GM21619 (cell line): ENCODE data around the gene SHROOM1.
A peak's percentile ranks its signal among the peaks of the same experiment; 100 is the strongest.

Experiments used
- ATAC-seq: cut with Tn5 transposase; IDR thresholded peaks from one replicate; pipeline ENCODE4 v1.9.1; 2021; ENCODE audit not compliant: unreplicated experiment

Gene SHROOM1

GRCh38 chr5:132826424-132827082, 3.9 kb downstream of the SHROOM1 start:
- no peak for ATAC-seq

- no peak for ATAC-seq
These were observed 4.5 kb downstream of the SHROOM1 start for GRCh38 chr5:132825834-132826391.

- no peak for ATAC-seq
These were observed 5.2 kb downstream of the SHROOM1 start for GRCh38 chr5:132825033-132825833.

DNA sequence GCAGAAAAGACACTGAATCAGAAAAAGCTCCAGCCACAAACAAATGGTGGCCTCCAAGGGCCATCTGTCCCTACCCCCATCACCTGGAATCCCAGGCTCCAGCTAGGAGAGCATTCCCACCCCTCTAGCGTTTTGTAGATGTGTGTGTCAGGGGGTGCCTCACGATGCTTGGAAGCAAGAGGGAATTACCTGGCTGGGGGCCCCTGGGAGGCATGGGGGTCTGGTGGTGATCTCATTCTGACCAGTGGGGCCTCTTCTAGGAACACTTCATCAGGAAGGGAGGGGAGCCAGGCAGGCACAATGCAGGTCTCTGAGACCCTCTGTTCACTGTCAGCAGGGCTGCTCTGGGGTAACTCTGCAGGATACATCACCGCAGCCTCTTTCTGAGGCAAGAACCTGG, 6.0 kb downstream of the SHROOM1 start:
- ATAC-seq: no peak

GRCh38 chr5:132823481-132824050, 6.9 kb downstream of the SHROOM1 start:
- no peak for ATAC-seq

GRCh38 chr5:132822650-132823480, 7.6 kb downstream of the SHROOM1 start:
- ATAC-seq: no peak

- no peak for ATAC-seq
These were observed 8.7 kb downstream of the SHROOM1 start for GRCh38 chr5:132821791-132822190.

GRCh38 chr5:132821350-132821749, 9.1 kb downstream of the SHROOM1 start:
- no peak for ATAC-seq

- ATAC-seq: peak; percentile 82
These were observed 10.2 kb downstream of the SHROOM1 start for GRCh38 chr5:132820162-132820754.

- no peak for ATAC-seq
These were observed 11.0 kb downstream of the SHROOM1 start for GRCh38 chr5:132819468-132819867.

DNA sequence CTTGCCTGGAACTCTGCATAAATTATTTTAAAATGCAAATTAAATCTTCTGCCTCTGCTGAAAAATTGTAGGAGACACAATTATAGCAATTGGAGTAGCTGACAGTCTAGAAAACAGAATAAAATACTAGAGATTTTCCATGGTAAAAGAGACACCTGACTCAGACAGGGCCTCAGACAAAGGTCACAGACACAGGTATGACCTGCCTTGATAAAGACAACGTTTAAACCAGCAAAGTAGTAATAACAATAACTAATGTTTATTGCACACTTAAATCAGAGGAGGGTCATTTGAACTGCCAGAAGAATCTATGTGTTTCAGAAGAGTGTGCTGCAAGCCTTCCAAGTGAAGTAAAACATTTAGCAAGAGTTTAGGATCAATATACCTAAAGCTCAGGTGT, 13.4 kb downstream of the SHROOM1 start:
- no peak for ATAC-seq

DNA sequence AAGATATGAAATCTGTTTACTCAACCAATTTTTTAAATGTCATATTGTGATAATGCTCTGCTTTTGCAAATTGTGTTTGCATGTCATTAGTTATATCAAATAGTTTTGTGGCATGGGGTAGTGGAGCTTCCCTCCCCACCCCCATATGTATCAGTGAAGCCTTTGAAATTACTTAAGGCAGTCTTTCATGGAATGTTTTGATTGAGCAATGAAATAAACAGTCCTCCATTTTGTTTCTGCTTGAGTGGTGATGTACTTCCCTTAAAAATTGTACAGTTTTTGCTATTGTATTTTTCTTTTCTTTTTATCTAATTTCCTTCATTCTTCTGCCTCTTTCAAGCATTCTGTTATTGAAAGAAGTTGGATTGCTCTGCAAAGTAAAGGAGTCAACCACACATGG, 13.9 kb downstream of the SHROOM1 start:
- no peak for ATAC-seq

GRCh38 chr5:132816083-132816482, 14.4 kb downstream of the SHROOM1 start:
- no peak for ATAC-seq

GRCh38 chr5:132815454-132815853, 15.0 kb downstream of the SHROOM1 start:
- ATAC-seq: no peak

GRCh38 chr5:132814503-132815294, 15.7 kb downstream of the SHROOM1 start:
- ATAC-seq: no peak

GRCh38 chr5:132813599-132814502, 16.6 kb downstream of the SHROOM1 start:
- ATAC-seq: no peak

DNA sequence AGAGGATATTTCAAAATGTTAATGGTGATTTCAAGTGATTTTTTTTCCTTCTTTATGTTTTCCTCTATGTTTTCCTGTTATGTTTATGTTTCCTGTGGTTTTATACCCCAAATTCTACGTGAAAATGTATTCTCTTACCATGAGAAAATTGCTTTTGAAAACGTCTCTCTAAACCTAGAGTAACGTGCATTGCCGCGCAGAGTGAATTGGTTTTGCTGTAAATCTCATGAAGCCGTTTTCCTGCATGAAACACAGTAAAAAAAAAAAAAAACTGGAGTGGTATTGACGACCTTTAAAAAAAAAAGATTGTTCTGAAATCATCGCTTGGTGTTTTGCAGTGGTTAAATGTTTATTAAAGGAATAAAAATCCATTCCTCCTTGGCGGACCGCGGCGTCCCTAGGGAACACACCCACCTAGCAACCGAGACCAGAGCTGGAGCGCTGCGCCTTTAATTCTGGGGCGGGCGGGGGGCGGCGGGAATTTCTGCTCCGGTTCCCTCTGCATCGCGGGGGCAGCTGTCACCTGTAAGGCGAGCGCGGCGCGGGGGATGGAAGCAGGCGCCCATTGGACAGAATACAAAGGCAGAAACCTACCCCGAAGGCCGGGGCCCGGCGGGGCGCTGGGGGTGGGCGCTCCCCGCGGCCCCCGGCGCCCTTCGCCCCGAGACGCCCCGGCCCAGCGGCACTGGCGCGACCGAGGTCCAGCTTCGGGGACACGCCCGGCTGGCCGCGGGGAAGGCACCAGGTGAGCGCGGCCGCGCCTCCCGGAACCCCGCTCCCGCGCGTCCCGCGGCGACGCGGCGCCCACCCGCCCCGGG, 17.5 kb downstream of the SHROOM1 start, which contains the start of gene SOWAHA:
SOWAHA (plus strand) TSS at position 522 of the 818 bp plus-strand sequence. CDS start 320 bp downstream, outside the sequence.
- no peak for ATAC-seq
